HG03460 (cell line): ENCODE data around the gene NODAL.

ENCODE experiments used
- ATAC-seq: cut with Tn5 transposase; IDR thresholded peaks from one replicate; pipeline ENCODE4 v1.9.1; 2021; ENCODE audit not compliant: unreplicated experiment

The NODAL gene

DNA sequence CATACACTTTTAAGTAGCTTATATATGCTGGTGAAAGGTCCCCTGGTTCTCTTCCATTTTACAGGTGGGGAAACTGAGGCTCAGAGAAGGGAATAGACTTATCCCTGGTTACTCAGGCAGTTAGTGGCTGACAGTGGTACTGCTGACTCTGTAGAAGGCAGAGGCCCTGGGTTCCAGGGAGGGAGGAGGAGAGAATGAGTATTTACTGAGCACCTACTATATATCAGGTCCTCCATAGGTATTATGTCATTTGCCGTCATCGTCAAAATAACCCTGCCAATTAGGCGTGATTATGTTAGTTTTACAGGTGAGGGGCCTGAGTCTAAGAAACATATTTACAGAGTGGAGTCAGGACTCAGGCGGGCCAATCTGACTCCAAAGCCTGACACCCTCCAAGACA, 23.8 kb upstream of the NODAL start:
- ATAC-seq = no peak

DNA sequence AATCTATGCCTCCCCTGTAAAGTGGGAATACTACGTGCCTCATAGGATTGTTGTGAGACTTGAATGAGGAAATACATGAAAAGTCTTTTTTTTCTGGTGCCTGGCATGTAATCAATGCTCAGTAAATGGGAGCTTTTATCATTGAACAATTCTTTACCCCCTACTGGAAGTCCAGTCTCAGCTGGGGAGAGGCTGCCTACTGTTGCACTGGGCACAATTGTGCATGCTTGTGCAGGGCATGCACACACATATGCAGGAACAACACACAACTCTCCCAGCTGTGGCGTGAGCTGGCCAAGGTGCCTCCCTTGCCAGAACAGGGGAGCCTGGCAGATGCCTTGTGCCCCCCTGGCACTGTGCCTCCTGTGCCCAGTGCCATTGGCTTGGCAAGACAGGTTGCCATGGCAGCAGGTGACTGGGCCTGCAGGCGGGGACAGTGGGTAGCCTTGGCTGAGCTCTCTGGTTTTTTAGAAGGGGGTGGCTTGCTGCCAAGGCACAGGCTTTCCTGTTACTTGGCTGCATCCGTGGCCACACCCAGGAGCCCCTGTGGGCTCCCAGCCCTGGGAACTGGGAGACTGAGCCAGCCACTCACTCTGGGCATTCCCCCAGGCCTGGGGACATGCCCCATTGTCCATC, 21.0 kb upstream of the NODAL start:
- no peak for ATAC-seq

DNA sequence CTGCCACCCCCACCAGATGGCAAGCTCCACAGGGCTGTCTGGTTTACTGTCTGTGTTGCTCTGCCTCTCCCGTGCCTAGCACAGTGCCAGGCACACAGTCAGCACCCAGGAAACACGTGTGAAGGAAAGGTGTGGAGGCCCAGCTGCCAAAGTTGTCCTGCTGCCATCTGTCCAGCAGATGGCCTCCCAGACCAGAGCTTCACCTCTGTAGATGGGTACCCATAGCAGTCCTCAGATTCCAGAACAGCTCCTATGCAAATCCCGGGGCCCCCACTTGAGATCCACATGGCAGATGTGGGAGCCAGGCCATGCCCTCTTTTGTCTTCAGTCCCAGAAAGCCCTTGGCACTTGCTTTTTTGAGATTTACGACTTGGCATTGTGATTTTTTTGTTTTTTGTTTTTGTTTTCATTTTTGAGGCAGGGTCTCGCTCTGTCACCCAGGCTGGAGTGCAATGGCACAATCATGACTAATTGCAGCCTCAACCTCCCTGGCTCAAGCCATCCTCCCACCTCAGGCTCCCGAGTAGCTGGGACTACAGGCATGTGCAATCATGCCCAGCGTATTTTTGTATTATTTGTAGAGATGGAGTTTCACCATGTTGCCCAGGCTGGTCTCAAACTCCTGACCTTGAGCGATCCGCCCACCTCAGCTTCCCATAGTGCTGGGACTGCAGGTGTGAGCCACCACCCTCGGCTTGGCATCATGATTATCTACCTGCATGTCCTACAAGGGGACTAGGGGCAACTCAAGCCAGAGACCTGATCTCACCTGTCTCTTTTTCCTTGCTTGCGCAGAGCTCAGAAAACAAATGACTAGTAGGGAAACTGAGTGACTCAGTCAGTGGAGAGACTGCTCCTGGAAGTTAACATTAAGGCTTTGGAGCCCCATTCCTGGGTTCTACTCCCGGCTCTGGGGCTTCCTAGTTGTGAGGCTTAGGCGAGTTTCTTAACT, 20.2 kb upstream of the NODAL start:
- no peak for ATAC-seq

DNA sequence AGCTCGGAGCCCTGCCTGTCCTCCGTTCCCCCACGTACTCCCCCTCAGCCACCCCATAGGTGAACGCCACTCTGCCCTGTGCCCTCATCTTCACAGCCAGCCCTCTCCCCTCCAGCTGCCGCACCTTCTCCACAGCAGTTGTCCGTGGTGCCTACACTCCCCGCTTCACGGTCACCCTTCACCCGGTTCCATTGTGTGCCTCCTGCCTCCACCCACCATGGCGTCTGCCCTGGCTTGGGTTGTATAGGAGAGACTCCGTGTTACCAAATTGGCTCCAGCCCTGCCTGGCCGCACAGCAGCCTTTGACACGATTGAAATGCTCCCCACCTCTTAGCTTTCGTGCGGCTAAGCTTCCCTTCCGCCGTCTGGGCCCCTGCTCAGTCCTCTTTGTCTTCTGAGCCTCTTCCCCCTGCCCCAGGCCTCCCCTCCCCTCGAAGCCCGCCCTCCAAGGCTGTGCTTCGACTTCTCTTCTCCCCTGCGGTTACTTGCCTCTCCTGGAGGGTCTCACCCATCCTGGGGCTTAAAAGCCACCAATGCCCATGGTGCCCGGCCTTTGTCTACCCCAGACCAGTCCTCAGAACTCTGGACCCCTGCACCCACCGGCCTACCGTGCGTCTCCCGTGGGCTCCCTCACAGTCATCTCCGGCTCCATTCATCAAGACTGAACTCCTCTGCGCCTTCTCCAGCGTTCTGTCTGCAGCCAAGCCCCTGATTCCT, 18.5 kb upstream of the NODAL start:
- ATAC-seq = no peak

DNA sequence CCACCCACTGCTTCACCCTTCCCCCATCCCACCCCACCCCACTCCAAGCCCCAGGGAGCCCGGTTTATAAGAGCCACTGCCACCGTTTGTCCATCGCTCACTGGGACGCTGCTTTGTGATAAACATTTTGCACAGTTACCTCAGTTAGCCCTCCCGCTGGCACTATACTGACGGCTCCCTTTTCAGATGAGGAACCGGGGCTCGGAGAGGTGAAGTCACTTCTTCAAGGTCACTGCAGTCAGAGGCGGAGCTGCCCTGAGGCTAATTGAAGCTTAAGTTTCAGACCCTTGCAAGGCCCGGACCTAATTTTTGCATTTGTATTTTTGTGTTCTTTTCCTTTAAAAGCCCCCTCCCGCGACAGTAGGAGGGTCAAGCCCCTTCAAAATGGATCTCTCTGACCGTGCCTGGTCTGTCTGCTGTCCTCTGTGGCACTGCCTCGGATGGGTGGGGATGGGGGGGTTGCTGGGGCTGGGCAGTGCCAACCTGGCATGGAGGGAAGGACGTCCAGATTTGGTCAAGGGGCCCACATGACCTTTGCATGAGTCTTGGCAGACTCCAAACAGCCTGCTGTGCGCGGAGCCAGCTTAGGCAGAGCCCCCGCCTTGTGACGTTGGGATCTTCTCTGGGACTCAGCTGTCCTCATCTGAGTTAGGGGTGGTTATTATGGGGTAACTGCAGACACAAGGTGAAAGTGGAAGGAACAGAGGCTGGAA, 17.7 kb upstream of the NODAL start:
- no peak for ATAC-seq

- ATAC-seq = no peak
Observed at GRCh38 chr10:70458329-70459060, 17.0 kb upstream of the NODAL start.

DNA sequence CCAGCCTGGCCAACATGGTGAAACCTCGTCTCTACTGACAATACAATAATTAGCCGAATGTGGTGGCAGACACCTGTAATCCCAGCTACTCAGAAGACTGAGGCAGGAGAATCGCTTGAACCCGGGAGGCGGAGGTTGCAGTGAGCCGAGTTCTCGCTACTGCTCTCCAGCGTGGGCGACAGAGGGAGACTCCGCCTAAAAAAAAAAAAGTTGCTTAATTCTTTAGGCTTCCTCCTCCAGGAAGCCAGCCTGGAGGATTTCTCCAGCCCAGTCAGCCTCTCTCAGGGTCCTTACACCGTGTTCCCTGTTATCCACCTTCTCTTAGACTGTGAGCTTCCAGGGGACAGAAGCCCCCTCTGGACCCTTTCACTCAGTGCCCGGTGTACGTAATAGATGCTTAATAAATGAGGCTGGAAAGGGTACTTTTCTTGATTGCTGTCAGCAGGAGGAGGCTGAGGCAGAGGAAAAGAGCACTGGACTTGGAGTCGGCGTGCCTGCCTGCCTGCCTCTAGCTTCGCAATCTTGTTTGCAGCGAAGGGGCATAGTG, 16.4 kb upstream of the NODAL start:
- ATAC-seq = no peak

- ATAC-seq = no peak
Observed at GRCh38 chr10:70456164-70456563, 14.7 kb upstream of the NODAL start.

DNA sequence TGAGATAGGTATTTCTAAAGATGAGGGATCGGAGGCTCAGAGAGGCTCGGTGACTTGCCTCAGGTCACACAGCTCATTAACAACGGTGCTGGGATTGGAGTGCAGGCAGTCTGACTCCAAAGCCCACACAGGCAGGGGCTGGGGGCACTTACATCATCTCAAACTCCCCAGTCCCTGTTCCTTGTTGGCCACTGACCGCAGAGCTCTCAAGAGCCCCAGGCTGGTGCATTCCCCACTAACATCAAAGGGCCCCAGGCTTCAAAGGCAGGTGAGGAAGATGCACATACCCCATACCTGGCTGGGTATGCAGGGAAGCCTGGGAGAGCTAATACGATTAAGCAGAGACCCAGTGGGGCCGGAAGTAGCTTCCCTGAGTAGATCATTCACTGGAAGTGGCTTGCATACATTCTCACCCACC, 13.7 kb upstream of the NODAL start:
- ATAC-seq = no peak

DNA sequence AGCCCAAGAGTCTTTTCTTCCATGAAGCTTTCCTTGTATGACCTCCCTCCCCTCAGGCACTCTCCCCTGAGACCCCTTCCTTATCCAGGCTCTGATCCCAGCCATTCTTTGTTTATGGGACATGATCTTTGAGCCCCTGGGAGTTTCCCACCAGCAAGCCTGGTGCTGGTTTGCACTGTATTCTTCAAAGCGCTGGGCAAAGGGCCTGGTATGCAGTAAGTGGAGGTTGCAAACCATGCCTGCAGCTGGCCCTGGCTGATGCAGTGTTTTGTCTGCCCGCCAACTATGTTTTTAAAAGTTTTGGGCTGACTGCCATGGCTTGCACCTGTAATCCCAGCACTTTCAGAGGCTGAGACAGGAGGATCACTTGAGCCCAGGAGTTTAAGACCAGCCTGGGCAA, 6.8 kb upstream of the NODAL start:
- ATAC-seq = no peak

DNA sequence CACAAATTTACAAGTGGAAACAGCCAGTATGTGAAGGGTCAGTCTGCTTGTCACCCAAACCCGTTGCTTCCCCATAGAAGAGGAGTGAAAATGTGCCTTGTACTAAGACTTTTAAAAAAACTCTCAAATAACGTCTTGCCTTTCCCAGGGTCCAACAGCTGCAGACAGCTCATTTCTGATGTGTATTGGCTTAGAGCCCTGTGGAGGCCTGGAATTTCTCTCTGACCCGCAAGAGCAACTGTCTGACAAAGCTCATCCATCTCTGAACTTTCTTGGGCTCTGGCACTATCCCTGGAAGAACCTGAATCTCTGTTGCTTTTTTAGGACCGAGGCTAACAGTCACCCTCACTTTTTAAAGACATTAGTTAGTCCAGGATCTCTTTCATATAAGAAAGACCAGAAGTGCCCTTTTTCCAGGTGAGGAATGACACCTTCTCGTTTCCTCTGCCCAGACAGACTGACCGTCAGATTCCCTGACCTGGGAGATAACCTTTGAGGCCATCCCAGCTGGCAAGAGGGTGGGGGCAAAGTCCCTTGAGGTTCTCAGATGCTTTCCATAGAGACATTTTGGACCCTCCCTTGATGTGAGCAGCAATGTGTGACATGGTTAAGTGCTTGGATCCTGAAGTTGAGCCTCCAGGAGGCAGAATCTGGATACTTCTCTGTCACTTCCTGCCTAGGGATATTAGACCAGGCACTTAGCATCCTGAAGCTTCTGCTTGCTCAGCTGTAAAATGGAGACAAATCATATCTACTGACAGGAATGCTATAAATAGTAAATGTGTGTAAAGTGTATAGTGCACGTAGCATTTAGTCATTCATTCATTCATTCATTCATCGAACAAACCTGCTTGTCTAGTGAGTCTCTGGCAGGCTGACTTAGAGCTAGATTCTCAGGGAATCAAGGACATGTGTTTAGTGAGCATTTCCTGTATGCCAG, 4.5 kb upstream of the NODAL start:
- ATAC-seq = no peak

DNA sequence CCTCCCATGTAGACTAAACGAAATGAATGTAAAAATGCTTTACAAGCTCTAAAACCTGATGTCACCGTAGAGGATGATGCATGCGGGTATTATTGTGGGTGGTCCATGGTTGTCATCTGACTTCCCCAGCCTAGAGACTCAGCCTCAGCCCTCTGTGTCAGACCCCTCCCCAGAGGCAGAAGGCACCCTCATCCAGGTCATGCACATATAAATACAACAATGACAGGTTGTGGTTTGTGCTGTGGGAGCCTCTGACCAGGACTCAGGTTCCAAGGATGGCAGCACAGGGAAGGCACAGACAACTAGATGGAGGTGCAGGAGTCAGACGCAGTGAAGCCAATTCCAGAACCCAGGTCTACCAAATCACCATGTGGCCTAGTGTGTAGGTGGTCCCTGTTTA, 3.3 kb upstream of the NODAL start:
- ATAC-seq = no peak

DNA sequence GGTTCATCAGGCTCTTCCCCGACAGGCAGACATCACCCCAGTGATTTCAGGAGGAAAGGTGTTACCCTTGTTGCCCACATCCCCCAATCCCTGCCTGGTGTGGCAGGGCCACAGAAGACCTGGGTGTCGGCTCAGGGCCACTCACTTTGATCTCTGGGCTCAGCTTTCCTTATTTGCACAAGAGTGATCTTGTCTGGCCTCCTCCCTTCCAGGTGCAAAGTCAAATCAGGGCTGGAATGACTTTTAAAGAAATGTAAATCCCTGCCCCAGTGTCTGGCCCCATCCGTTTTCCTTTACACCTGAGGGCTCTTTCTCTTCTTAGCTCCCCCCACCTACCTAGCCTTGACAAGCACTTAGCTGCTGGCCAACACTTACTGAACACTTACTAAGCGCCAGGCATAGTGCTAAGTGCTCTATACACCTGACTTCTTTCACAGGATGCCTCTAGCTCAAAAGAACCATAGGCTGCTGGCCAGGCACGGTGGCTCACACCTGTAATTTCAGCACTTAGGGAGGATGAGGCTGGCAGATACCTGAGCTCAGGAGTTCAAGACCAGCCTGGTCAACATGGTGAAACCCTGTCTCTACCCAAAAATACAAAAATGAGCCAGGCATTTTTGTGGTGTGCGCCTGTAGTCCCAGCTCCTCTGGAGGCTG, 979 bp upstream of the NODAL start:
- ATAC-seq = no peak

DNA sequence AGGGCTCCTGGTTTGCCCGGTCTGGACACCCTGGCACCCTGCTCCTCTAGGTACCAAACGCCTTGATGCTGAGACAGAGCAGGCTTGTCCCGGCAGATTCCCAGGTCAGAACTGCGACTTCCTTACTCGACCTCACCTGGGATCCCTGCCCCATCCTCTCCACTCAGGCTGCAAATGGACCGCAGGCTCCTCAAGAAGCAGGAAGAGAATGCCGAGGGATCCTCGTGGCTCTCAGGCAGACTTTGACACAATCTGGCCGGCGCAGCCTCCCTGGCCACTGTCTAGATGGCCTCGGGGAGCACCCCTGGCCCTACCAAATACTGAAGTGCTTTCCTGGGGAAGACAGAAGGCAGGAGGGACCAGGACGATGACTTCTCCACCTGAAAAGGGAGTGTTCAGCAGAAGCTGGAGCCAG, 421 bp upstream of the NODAL start:
- no peak for ATAC-seq

DNA sequence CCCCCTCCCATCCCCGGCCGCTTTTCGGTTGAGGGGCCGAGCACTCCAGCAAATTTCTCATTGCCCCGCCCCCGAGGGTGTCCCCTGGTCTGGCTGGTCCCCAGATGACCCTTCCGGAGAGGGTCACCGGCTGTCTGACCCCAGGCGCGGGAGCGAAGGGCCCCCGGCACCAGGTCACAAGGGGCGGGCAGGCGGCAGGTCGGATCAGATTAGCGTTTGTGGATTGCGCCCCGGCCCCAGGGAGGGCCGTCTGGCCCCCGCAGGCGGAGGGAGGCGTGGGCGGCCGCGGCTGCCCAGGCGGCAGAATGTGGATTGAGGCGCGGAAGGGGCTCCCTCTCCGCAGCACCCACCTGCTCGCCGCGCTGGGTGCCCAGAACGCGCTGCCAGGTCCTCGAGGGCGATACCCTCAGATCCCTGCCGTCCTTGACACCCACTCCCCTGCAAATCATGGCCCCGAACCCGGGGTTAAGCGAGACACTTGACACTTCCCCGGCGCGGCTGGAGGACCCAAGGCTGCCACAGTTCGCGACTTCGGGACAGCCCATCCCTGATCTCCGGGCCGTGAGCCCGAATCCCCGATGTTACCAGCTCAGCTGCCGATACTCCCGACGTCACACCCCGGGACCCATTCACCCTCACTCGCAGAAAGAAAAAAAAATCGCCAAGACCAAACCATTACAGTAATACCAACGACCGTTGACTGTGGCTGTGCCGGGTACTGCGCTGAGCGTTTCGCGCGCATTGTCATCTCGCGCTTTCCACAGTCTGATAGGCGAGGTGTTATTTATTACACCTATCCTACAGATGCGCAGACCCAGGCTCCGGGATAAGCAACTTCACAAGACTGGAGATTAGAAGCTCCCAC, 953 bp downstream of the NODAL start:
- ATAC-seq = no peak

DNA sequence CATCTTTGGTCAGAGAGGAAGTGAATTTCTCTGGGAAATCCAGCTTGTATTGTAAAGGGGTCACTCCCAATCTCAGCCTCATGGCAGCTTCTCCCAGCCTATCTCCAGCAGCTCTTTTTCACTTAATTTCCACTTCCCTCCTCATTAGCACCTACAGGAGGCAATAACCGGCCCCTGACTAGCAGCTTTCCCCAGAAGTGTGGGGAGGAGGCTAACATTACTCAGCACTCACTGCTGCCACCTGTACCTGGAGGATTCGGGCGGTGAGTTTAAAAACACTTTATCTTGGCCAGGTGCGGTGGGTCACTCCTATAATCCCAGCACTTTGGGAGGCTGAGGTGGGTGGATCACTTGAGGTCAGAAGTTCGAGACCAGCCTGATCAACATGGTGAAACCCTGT, 3.8 kb downstream of the NODAL start:
- ATAC-seq = no peak

GRCh38 chr10:70435241-70436085, 6.0 kb downstream of the NODAL start:
- ATAC-seq = no peak
